Measurements from ENCODE around the gene ATP8B1. TPM values are rescaled to one million over a fixed set of nuclear protein-coding genes. Genes with fewer than 3 reads are reported as not detected.
"Not testable (repeated sequence)": the region's sequence is repeated elsewhere in the genome, so short reads cannot be mapped to it uniquely, and the experiment has no call there.

Gene ATP8B1
- total RNA-seq, 1 donor from 2014 or later, result 29.6 TPM

DNA sequence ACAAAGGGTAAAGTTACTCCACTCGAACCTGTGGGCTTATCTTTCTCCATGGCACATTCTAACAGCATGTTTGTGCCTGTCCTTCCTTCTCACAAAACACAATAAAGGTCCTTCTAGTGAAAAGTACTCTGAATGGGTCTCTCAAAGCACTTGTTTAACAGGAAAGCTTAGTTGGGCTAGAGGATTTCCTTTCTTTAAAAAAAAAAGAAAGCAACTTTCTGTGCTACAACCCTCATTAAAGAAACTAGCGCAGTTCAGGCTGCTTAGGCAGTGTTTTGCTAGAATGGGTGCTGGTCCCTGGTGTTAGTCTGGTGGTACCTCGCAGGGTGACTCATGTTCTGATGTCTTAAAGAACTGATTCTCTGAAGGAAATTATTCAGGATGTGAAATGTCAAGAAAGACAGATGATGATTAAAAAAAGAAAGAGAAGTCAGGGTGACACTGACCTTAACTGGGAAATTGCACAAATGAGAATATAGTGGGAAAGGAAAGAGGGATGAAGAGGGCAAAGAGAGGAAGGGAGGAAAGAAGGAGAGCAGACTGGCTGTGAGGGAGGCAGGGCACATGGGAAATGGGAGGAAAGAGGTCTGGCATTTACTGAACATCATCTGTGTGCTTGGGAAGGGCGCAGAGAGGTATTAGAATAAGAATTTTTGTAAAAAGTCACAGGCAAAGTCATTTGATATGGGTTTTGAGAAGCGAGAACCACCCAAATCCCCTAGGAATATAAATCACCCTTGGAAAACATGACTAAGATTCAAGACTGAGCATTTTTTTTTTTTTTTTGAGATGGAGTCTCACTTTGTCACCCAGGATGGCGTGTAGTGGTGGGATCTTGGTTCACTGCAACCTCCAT is 74.9 kb downstream of the ATP8B1 start:
- DNase-seq (ENCODE audit: low spot score), result peak; percentile 55

GRCh38 chr18:57719211-57719935 is 83.7 kb downstream of the ATP8B1 start:
- DNase-seq (ENCODE audit: low spot score), result not testable (repeated sequence)

- no peak for DNase-seq (ENCODE audit: low spot score)
Observed at GRCh38 chr18:57716549-57716948, 86.6 kb downstream of the ATP8B1 start.

DNA sequence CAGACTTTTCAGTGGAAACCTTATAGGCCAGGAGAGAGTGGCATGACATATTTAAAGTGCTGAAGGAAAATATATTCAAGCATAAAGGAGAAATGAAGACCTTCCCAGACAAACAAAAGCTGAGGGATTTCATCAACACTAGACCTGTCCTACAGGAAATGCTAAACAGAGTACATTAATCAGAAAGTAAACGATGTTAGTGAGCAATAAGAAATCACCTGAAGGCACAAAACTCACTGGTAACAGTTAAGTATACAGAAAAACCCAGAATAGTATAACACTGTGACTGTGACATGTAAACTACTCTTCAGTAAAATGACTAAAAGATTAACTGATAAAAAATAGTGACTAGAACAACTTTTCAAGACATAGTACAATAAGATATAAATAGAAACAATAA is 87.4 kb downstream of the ATP8B1 start:
- DNase-seq (ENCODE audit: low spot score), result no peak

DNA sequence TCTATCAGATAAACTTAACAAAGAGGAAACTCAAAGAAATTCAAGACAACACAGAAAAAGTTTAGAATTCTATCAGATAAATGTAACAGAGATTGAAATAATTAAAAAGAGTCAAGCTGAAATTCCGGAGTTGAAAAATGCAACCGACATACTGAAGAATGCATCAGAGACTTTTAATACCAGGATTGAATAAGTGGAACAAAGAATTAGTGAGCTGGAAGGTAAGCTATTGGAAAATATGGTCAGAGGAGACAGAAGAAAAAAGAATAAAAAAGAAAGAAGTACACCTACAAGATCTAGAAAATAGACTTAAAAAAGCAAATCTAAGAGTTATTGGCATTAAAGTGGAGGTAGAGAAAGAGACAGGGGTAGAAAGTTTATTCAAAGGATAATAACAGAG is 88.0 kb downstream of the ATP8B1 start:
- no peak for DNase-seq (ENCODE audit: low spot score)

DNA sequence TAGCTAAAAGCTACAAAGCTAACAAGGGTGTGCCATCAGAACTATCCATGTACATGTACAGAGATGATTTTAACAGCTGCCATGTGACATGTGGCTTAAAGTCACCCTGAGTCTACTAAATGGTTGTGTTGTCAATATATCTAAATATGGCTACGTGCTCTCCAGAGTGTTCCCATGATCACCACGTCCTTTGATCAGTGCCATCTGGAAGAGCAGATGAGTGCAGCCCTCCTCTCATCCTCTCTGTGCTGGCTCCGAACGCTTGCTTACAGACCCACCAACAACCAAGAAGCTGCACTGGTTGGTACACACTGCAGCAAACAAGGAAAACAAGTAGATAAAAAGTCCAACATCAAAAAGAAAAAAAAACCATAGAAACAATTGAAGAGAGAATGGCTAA is 92.9 kb downstream of the ATP8B1 start:
- no peak for DNase-seq (ENCODE audit: low spot score)

GRCh38 chr18:57709335-57709734 is 93.8 kb downstream of the ATP8B1 start:
- no peak for DNase-seq (ENCODE audit: low spot score)

DNA sequence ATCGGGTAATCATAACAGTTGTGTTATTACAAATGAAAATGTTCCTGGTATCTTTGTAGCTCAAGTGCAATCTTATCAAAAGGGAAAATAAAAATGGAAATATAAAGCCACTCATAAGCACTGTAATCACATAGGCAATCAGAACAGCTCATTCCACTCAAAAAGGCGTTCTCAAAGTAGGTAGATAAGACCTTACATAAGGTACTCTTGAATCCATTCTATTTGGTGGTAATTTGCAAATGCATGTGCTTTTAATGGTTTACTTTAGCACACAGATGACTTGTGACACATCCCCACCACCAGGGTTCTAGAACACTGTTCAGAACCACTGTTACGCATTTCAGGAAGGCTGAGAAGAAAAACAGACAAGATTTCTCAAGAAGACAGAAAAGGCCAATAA is 94.8 kb downstream of the ATP8B1 start:
- DNase-seq (ENCODE audit: low spot score), result no peak

- no peak for DNase-seq (ENCODE audit: low spot score)
Observed at GRCh38 chr18:57705832-57706595, 97.1 kb downstream of the ATP8B1 start.

DNA sequence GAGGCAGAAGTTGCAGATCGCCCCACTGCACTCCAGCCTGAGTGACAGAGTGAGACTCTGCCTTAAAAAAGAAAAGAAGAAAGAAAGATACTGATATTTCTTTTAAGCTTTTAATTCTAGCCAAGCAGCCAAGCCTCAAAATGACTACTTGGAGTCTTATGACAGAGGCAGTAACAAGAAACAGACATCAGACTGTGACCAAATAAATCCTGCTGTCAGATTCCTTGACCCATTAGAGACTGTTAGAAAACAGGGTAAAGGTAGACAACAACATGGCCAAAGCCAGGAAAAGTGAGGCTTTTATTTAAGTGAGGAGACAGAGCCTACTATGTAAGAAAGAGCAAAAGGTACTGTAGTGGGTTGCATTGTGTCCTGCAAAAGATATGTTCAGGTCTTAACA is 98.1 kb downstream of the ATP8B1 start:
- peak; percentile 43 for DNase-seq (ENCODE audit: low spot score)

GRCh38 chr18:57698571-57699276 is 104.4 kb downstream of the ATP8B1 start:
- peak; percentile 54 for DNase-seq (ENCODE audit: low spot score)

- peak; percentile 57 for DNase-seq (ENCODE audit: low spot score)
Observed at GRCh38 chr18:57697426-57697825, 105.7 kb downstream of the ATP8B1 start.

DNA sequence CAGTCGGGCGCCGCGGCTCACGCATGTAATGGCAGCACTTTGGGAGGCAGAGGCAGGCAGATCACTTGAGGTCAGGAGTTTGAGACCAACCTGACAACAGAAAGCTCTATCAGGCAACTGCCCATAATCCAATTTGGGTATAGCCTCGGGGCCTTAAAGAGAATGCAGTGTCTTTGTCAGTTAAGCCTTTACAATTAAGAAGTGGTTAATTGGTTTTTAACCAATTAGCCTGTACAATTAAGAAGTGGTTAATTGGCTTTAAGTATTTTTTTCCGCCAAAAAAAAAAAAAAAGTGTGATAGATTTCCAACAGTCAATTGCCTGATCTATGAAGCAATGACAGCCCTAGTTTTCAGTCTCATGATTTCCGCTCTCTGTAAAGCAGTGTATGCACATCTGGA is 106.8 kb downstream of the ATP8B1 start:
- no peak for DNase-seq (ENCODE audit: low spot score)

GRCh38 chr18:57691363-57691762 is 111.8 kb downstream of the ATP8B1 start:
- no peak for DNase-seq (ENCODE audit: low spot score)

- DNase-seq (ENCODE audit: low spot score), result no peak
Observed at GRCh38 chr18:57687970-57688369, 115.1 kb downstream of the ATP8B1 start.

- no peak for DNase-seq (ENCODE audit: low spot score)
Observed at GRCh38 chr18:57683470-57683869, 119.6 kb downstream of the ATP8B1 start.

GRCh38 chr18:57677262-57678211 is 125.6 kb downstream of the ATP8B1 start:
- no peak for DNase-seq (ENCODE audit: low spot score)

DNA sequence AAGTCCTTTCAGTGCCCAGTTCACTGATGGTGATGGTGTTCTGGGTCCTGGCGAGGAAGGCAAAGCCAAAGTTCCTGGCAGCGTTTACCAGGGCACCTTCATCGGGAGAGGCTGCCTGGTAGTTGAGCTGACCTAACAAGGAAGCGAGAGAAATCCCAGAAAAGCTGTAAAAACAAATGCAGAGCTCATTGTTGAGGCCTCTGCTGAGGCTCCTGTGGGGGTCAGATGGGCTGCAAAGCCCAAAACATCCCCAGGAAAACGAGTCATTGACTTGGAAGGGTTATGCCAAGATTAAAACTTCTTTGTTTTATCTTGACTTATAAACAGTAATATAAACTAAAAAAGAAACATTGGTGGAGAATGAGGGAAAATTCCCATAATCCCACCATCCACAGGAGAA is 128.2 kb downstream of the ATP8B1 start:
- no peak for DNase-seq (ENCODE audit: low spot score)

DNA sequence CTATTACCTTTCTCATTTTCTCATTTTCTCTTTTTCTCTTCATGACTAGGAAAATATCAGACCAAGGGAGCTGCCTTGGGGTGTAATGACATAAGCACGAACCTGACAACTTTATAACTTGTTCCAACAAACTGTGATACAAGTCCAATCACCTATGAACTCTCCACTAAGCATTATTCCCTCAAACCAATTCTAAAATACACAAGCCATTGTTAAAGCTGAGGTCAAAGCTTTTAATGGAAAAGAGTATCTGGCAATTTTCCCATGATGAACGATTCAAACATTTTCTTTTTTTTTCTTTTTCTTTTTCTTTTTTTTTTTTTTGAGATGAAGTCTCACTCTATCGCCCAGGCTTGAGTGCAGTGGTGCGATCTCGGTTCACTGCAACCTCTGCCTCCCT is 133.1 kb downstream of the ATP8B1 start:
- no peak for DNase-seq (ENCODE audit: low spot score)

DNA sequence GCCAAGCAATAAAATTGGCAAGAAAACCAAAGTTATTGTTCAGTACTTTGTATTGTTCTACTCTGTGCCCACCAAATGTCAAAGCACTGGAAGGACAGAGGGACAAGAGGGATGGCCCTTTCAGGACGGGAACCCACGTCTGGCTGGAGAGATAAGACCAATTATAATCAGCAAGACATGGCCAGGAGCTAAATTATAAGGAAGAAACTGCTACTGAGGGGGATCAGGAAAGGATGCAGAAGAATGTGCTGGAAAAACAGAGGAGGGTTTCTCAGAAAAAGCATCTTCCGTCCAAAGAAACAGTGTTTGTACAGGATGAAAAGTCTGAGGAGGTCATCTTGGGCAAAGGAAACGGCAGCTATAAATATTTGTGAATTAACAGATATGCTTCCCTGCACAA is 135.1 kb downstream of the ATP8B1 start:
- no peak for DNase-seq (ENCODE audit: low spot score)

Data from umbilical cord (tissue), 2 donors.